22Rv1 (cell line): ENCODE data around the gene EEA1.

Source experiments
- H3K27ac ChIP-seq: fragments of 450-650 bp; 2 replicates; pipeline ENCODE4 v1.5.1; 2017
- CTCF ChIP-seq: fragments of 450-650 bp; IDR thresholded peaks from 2 replicates; pipeline ENCODE4 v1.5.1; 2017; ENCODE audit warnings: mild to moderate bottlenecking
- ZFX ChIP-seq: fragments of 450-650 bp; IDR thresholded peaks from 2 replicates; pipeline ENCODE4 v1.6.1; 2017; ENCODE audit warnings: antibody characterized with exemption, borderline replicate concordance

Gene EEA1

GRCh38 chr12:92950011-92950410 is 20.9 kb upstream of the EEA1 start:
- TF ChIP-seq ZFX: no peak
- no peak for TF ChIP-seq CTCF
- H3K27ac ChIP-seq: no peak overlapping the region

- no peak overlapping the region for H3K27ac ChIP-seq
- TF ChIP-seq CTCF: no peak
- TF ChIP-seq ZFX: no peak
Measured at GRCh38 chr12:92949466-92949865, 20.4 kb upstream of the EEA1 start.

GRCh38 chr12:92947589-92948215 is 18.6 kb upstream of the EEA1 start:
- H3K27ac ChIP-seq: no peak overlapping the region
- no peak for TF ChIP-seq CTCF
- no peak for TF ChIP-seq ZFX

GRCh38 chr12:92945659-92946220 is 16.6 kb upstream of the EEA1 start:
- no peak overlapping the region for H3K27ac ChIP-seq
- TF ChIP-seq CTCF: no peak

GRCh38 chr12:92943482-92944250 is 14.6 kb upstream of the EEA1 start:
- H3K27ac ChIP-seq: no peak overlapping the region
- TF ChIP-seq ZFX (no peak), CTCF (no peak)

- no peak for TF ChIP-seq ZFX
- no peak for TF ChIP-seq CTCF
- no peak overlapping the region for H3K27ac ChIP-seq
Measured at GRCh38 chr12:92942905-92943304, 13.8 kb upstream of the EEA1 start.

GRCh38 chr12:92939116-92939515 is 10.0 kb upstream of the EEA1 start:
- TF ChIP-seq ZFX (no peak), CTCF (no peak)
- no peak overlapping the region for H3K27ac ChIP-seq
